Limb (tissue), 2 donors: ENCODE results near the gene LIPT2.
A peak's percentile ranks its signal among the peaks of the same experiment; 100 is the strongest.
"Not testable (repeated sequence)": the region's sequence is repeated elsewhere in the genome, so short reads cannot be mapped to it uniquely, and the experiment has no call there.

ENCODE experiments used
- DNase-seq, 2 donors: peaks; one replicate each; pipeline ENCODE4 v3.0.0-alpha.2; 2016; ENCODE audit errors: extremely low spot score in 2 of 2

The LIPT2 gene

GRCh38 chr11:74492974-74493790 is at the start of gene LIPT2:
TSS of gene LIPT2 (minus strand) at chr11:74493724. CDS start at chr11:74493703, 21 bp downstream.
- DNase-seq, result peak; percentile 96

GRCh38 chr11:74541466-74541865 is 47.9 kb upstream of the LIPT2 start:
- no peak for DNase-seq

- no peak for DNase-seq
These were observed 46.7 kb upstream of the LIPT2 start for GRCh38 chr11:74540270-74540669.

GRCh38 chr11:74538680-74539079 is 45.2 kb upstream of the LIPT2 start:
- DNase-seq, result no peak

GRCh38 chr11:74535371-74536160 is 42.0 kb upstream of the LIPT2 start:
- no peak for DNase-seq

GRCh38 chr11:74534946-74535275 is 41.4 kb upstream of the LIPT2 start:
- DNase-seq, result not testable (repeated sequence)

- DNase-seq, result no peak
These were observed 40.9 kb upstream of the LIPT2 start for GRCh38 chr11:74534216-74534945.

- DNase-seq, result no peak
These were observed 39.9 kb upstream of the LIPT2 start for GRCh38 chr11:74533421-74533820.

GRCh38 chr11:74532501-74533246 is 39.1 kb upstream of the LIPT2 start:
- no peak for DNase-seq

GRCh38 chr11:74524978-74525377 is 31.5 kb upstream of the LIPT2 start:
- DNase-seq, result no peak

GRCh38 chr11:74524501-74524900 is 31.0 kb upstream of the LIPT2 start:
- DNase-seq, result no peak

GRCh38 chr11:74522776-74523175 is 29.3 kb upstream of the LIPT2 start:
- no peak for DNase-seq

- DNase-seq, result no peak
These were observed 28.2 kb upstream of the LIPT2 start for GRCh38 chr11:74521666-74522252.

GRCh38 chr11:74520927-74521665 is 27.6 kb upstream of the LIPT2 start:
- DNase-seq, result no peak

GRCh38 chr11:74520316-74520715 is 26.8 kb upstream of the LIPT2 start:
- DNase-seq, result no peak

- no peak for DNase-seq
These were observed 26.2 kb upstream of the LIPT2 start for GRCh38 chr11:74519710-74520109.

GRCh38 chr11:74517592-74517991 is 24.1 kb upstream of the LIPT2 start:
- DNase-seq, result not testable (repeated sequence)

GRCh38 chr11:74507582-74507981 is 14.1 kb upstream of the LIPT2 start:
- no peak for DNase-seq

GRCh38 chr11:74506823-74507222 is 13.3 kb upstream of the LIPT2 start:
- DNase-seq, result no peak

- no peak for DNase-seq
These were observed 12.4 kb upstream of the LIPT2 start for GRCh38 chr11:74505911-74506310.
